ENCODE measurements around the gene LRCH4. TPM values are rescaled to one million over a fixed set of nuclear protein-coding genes. Genes with fewer than 3 reads are reported as not detected.

Gene LRCH4
- total and polyA plus RNA-seq, 2 donors (not counting 1 experiment from before 2014, with no cell fraction given), result 288 to 289 TPM

DNA sequence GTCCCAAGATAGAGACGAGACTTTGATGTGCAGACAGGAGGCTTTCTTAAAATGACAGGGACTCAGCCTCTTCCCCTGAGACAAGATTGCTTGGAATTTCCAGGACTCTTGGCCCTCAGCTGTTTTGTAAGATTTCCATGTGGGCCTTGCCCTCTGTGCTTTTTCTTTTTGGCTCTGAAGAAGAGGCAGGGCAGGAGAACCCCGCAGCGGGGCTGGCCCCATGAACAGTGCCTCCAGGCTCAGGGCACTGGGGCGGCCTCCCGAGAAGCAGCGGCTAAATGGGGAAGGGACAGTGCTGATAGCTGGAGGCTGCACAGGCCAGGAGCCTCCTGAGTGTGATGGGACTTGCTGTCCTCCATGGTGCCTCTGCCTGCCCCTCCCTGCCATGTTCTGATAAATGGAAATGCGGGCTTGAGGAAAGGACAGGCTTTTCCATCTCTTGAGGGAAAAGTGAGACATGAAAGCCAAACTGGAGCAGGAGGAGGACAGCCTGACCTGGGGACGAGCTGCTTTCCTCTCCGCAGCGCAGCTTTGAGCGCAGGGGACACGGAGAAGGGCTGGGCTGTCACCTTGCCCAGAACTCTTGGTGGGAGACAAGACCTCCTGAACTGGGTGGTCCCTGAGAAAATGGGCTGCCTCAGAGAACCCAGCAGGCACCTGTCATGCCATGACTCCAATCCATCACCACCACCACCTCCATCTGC is 24.3 kb downstream of the LRCH4 start:
- WGBS (ENCODE audit: insufficient coverage), result 98% methylated on average over 12 of the region's 12 CpGs
- no peak for TF ChIP-seq EZH2 (IDR thresholded peaks at IDR 0.05; ENCODE audit: borderline replicate concordance, insufficient read depth, low read depth, low read length, poor library complexity, severe bottlenecking)
- TF ChIP-seq, protein P1, sequence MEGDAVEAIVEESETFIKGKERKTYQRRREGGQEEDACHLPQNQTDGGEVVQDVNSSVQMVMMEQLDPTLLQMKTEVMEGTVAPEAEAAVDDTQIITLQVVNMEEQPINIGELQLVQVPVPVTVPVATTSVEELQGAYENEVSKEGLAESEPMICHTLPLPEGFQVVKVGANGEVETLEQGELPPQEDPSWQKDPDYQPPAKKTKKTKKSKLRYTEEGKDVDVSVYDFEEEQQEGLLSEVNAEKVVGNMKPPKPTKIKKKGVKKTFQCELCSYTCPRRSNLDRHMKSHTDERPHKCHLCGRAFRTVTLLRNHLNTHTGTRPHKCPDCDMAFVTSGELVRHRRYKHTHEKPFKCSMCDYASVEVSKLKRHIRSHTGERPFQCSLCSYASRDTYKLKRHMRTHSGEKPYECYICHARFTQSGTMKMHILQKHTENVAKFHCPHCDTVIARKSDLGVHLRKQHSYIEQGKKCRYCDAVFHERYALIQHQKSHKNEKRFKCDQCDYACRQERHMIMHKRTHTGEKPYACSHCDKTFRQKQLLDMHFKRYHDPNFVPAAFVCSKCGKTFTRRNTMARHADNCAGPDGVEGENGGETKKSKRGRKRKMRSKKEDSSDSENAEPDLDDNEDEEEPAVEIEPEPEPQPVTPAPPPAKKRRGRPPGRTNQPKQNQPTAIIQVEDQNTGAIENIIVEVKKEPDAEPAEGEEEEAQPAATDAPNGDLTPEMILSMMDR (IDR thresholded peaks at IDR 0.05), result no peak
- Histone ChIP-seq H3K27me3 (replicated peaks in 1 of 4; ENCODE audit: control extremely low read depth in 1 of 4, control insufficient read depth in 3 of 4, insufficient read depth in 4 of 4, low read length in 3 of 4) (no peaks in the 10 kb centered on the region), H3K4me1 (ENCODE audit: control insufficient read depth in 2 of 2, insufficient read depth in 2 of 2, low read length in 2 of 2) (peaks cover 3 to 9% of the 10 kb centered on the region in 2 donors), H3K4me2 (replicated peaks; ENCODE audit: low read depth, low read length, poor library complexity, severe bottlenecking) (no peak overlapping the region), H2AFZ (ENCODE audit: insufficient read depth, low read depth, low read length, poor library complexity, severe bottlenecking) (no peak overlapping the region), H3K36me3 (replicated peaks in 1 of 2; ENCODE audit: control extremely low read depth in 1 of 2, control insufficient read depth in 1 of 2, extremely low read depth in 1 of 2, insufficient read depth in 2 of 2, low read length in 1 of 2) (peaks cover 0 to 8% of the 10 kb centered on the region in 2 experiments), H3K79me2 (ENCODE audit: control insufficient read depth, insufficient read depth, low read length) (no peaks in the 10 kb centered on the region), H3K9me3 (ENCODE audit: control extremely low read depth in 1 of 3, control insufficient read depth in 2 of 3, insufficient read depth in 1 of 3, low read length in 2 of 3) (no peaks in the 10 kb centered on the region), H4K20me1 (ENCODE audit: control insufficient read depth, insufficient read depth, low read length, poor library complexity, severe bottlenecking) (no peaks in the 10 kb centered on the region), H3K9ac (ENCODE audit: low read length) (no peak overlapping the region), H3K27ac (ENCODE audit: low read length in 2 of 2) (no peak overlapping the region), H3K4me3 (ENCODE audit: control extremely low read depth in 1 of 5, extremely low read depth in 1 of 5, insufficient read depth in 1 of 5, low read depth in 2 of 5, low read length in 4 of 5) (no peak overlapping the region)
- no peak overlapping the region for H3K4me3 Mint-ChIP-seq
- POLR2A ChIA-PET, result no interaction called here
- H3K4me1 Mint-ChIP-seq, result peaks cover 9% of the 10 kb centered on the region
- H3K27me3 Mint-ChIP-seq, result no peaks in the 10 kb centered on the region
- ATAC-seq (ENCODE audit: low read depth) (no peak), DNase-seq (no peak)
- no peak overlapping the region for H3K27ac Mint-ChIP-seq
- no peaks in the 10 kb centered on the region for H3K9me3 Mint-ChIP-seq (ENCODE audit: insufficient read depth)
- intact Hi-C loops (cut with micrococcal nuclease), result no loop called here
- CTCF ChIA-PET, result interaction anchor here (0.8 to 9.8 kb wide), 8 partner anchors 10 to 163 kb away, joined by 3 to 226 read pairs (median 4); partner anchors contain the start of genes FBXO24 and LRCH4

DNA sequence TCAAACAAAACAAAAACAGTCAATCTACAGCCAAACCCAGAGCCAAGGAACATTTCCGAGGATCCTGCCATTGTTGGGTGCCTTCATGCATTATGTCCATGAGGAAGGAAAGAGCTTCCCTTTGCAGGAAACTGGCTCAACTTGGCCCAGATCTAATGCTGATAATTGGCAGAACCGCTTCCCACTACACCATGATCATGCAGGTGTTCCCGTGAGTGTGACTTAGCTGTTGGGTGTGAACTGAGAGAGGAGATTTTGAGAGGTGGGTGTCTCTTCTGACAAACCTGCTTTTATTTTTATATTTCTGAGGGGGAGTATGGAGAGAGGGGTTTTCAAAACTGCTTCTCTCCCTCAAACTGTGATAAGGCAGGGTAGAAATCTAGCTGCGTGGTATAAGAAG is 26.8 kb downstream of the LRCH4 start:
- ATAC-seq (ENCODE audit: low read depth) (no peak), DNase-seq (no peak)
- Histone ChIP-seq H3K9me3 (ENCODE audit: control extremely low read depth in 1 of 3, control insufficient read depth in 2 of 3, insufficient read depth in 1 of 3, low read length in 2 of 3) (no peaks in the 10 kb centered on the region), H3K36me3 (replicated peaks in 1 of 2; ENCODE audit: control extremely low read depth in 1 of 2, control insufficient read depth in 1 of 2, extremely low read depth in 1 of 2, insufficient read depth in 2 of 2, low read length in 1 of 2) (peaks cover 0 to 16% of the 10 kb centered on the region in 2 experiments), H3K4me1 (ENCODE audit: control insufficient read depth in 2 of 2, insufficient read depth in 2 of 2, low read length in 2 of 2) (peaks cover 3 to 7% of the 10 kb centered on the region in 2 donors), H2AFZ (ENCODE audit: insufficient read depth, low read depth, low read length, poor library complexity, severe bottlenecking) (no peak overlapping the region), H3K27me3 (replicated peaks in 1 of 4; ENCODE audit: control extremely low read depth in 1 of 4, control insufficient read depth in 3 of 4, insufficient read depth in 4 of 4, low read length in 3 of 4) (no peaks in the 10 kb centered on the region), H3K79me2 (ENCODE audit: control insufficient read depth, insufficient read depth, low read length) (no peaks in the 10 kb centered on the region), H3K4me2 (replicated peaks; ENCODE audit: low read depth, low read length, poor library complexity, severe bottlenecking) (no peak overlapping the region), H3K9ac (ENCODE audit: low read length) (no peak overlapping the region), H3K4me3 (ENCODE audit: control extremely low read depth in 1 of 5, extremely low read depth in 1 of 5, insufficient read depth in 1 of 5, low read depth in 2 of 5, low read length in 4 of 5) (no peak overlapping the region), H3K27ac (ENCODE audit: low read length in 2 of 2) (no peak overlapping the region), H4K20me1 (ENCODE audit: control insufficient read depth, insufficient read depth, low read length, poor library complexity, severe bottlenecking) (no peaks in the 10 kb centered on the region)
- peaks cover 7% of the 10 kb centered on the region for H3K4me1 Mint-ChIP-seq
- H3K27me3 Mint-ChIP-seq, result no peaks in the 10 kb centered on the region
- no peak for TF ChIP-seq EZH2 (IDR thresholded peaks at IDR 0.05; ENCODE audit: borderline replicate concordance, insufficient read depth, low read depth, low read length, poor library complexity, severe bottlenecking)
- TF ChIP-seq, protein P1 (IDR thresholded peaks at IDR 0.05), result no peak
- intact Hi-C loops (cut with micrococcal nuclease), result loop anchor here (1.0 to 2.0 kb wide), 4 partner anchors 20 to 166 kb away; partner anchors contain the start of genes AGFG2 and NYAP1
- H3K4me3 Mint-ChIP-seq, result no peak overlapping the region
- no CpG with 5 or more reads among the region's 4 CpGs for WGBS (ENCODE audit: insufficient coverage)
- no peak overlapping the region for H3K27ac Mint-ChIP-seq
- H3K9me3 Mint-ChIP-seq (ENCODE audit: insufficient read depth), result no peaks in the 10 kb centered on the region
- POLR2A ChIA-PET, result interaction anchor here (1.4 to 1.6 kb wide), 2 partner anchors 26 to 147 kb away, joined by 7 to 9 read pairs; partner anchors contain the start of genes FBXO24, LRCH4 and POP7
- CTCF ChIA-PET, result interaction anchor here (0.6 to 9.8 kb wide), 45 partner anchors 9 to 727 kb away, joined by 3 to 226 read pairs (median 4); partner anchors contain the start of genes AGFG2, FBXO24, LRCH4 and MOSPD3
